Activated naive CD8-positive, alpha-beta T cell treated with anti-CD3 and anti-CD28 coated beads for 36 hours (primary cell): ENCODE measurements around the gene WDR45. TPM values are rescaled to one million over a fixed set of nuclear protein-coding genes. Genes with fewer than 3 reads are reported as not detected.
"Not testable (repeated sequence)": the region's sequence is repeated elsewhere in the genome, so short reads cannot be mapped to it uniquely, and the experiment has no call there.

Experiments
- DNase-seq: peaks from one replicate; pipeline ENCODE4 v3.0.0; 2021
- H3K27ac Mint-ChIP-seq: one replicate; pipeline ENCODE4 v1.8.0; 2022; ENCODE audit warnings: mild to moderate bottlenecking, moderate library complexity, mixed read lengths
- H3K27me3 Mint-ChIP-seq: one replicate; pipeline ENCODE4 v1.8.0; 2022; ENCODE audit warnings: mild to moderate bottlenecking, mixed read lengths
- H3K36me3 Mint-ChIP-seq: one replicate; pipeline ENCODE4 v1.8.0; 2021; ENCODE audit warnings: mild to moderate bottlenecking, mixed read lengths
- H3K4me1 Mint-ChIP-seq: one replicate; pipeline ENCODE4 v1.8.0; 2021; ENCODE audit warnings: mixed read lengths
- H3K4me3 Mint-ChIP-seq: one replicate; pipeline ENCODE4 v1.8.0; 2022; ENCODE audit warnings: mild to moderate bottlenecking, moderate library complexity, mixed read lengths
- H3K9me3 Mint-ChIP-seq: one replicate; pipeline ENCODE4 v1.8.0; 2022; ENCODE audit warnings: mixed read lengths
- total RNA-seq, 2 experiments: library from RNA; stranded (reverse); gene quantifications; one replicate each; pipeline ENCODE4 v1.2.3, GENCODE V29; 2021

Gene WDR45
- total RNA-seq: 10 to 100 TPM; 23.7 to 31.1 TPM

DNA sequence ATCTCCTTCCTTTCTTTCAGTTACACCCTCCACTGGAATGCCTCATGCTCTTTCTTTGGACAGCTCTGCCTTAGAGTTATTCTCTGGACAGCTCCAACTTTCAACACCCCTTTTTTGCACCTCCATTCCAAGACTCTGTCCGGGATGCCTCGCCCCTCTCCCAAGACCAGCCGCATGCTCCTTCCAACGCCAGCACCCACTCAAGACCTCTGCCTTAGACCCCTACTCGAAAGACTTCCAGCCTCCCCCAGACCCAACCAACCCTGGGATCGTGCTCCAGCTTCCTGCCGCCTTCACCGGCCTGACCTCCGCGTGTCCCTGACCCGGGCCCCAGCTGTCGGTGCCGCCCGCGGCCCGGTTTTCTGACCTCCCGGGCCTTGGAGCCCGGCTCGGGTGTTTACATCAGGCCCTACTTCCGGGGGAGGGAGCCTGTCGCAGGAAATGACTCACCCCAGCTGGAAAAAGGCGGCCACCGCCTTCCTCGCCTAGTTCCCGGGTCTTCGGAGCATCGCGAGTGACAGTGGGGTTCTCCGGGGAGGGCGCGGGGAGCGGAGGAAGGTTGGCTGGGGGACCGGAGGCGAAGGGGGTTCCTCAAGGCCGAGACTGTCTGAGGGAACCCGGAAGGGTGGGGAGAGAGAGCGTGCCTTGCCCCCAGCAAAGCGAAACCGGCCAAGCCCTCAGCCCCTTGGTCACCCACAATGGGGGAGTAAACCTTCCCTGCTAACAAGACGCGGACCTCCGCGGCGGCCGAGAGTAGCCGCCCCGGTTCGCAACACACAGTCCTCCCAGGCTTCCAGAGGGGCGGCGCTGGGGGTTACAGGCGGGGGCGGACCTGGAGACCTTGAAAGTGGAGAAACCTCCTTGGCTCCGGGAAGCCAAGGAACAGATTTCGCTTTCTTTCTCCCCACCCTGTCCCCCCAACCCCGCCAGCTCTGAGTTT lies at the start of gene WDR45:
WDR45 (minus strand) TSS at position 399 of the 940 bp plus-strand sequence. CDS start 1,792 bp downstream, outside the sequence.
- H3K27ac Mint-ChIP-seq: peak within 1 kb of the TSS; percentile 97
- no peaks in the 10 kb centered on the region for H3K27me3 Mint-ChIP-seq
- H3K9me3 Mint-ChIP-seq: no peaks in the 10 kb centered on the region
- peaks cover under 1% of the 10 kb centered on the region for H3K36me3 Mint-ChIP-seq
- DNase-seq: peak; percentile 75
- peak within 1 kb of the TSS; percentile 90 for H3K4me3 Mint-ChIP-seq
- peaks cover 11% of the 10 kb centered on the region for H3K4me1 Mint-ChIP-seq

DNA sequence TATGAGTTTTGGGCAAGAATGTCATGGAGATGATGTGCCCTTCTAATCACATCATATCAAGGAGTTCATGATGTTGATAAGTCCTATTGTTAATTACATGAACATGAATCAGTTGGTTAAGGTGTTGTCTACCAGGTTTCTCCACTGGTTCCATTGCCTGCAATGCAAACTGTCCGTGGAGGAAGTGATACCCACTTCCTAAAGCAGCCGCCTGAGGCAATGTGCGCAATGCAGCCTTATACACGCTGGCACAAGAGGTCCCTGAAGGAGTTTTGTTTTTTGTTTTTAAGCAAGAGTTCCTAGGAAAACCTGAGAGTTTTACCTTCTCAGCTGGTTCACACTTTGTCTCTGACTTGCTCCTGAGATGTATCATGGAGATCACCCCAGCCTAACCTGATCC lies 49.7 kb upstream of the WDR45 start:
- no peaks in the 10 kb centered on the region for H3K36me3 Mint-ChIP-seq
- DNase-seq: no peak
- H3K27me3 Mint-ChIP-seq: no peaks in the 10 kb centered on the region
- no peak overlapping the region for H3K27ac Mint-ChIP-seq
- no peak overlapping the region for H3K4me3 Mint-ChIP-seq
- no peaks in the 10 kb centered on the region for H3K9me3 Mint-ChIP-seq
- no peaks in the 10 kb centered on the region for H3K4me1 Mint-ChIP-seq

DNA sequence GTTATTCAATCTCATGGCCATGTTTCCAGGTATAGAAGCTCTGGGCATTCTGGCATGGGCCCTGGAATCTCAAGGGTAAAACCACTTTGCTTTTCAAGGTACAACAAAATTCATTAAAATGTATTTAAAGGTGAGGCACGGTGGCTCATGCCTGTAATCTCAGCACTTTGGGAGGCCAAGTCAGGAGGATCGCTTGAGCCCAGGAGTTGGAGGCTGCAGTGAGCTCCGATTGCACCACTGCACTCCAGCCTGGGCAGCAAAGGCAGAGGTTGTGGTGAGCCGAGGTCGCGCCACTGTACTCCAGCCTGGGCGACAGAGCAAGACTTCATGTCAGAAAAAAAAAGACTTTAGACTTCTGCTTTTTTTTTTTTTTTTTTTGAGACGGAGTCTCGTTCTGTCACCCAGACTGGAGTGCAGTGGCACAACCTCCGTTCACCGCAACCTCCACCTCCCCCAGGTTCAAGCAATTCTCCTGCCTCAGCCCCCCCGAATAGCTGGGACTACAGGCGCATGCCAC lies 48.1 kb upstream of the WDR45 start:
- DNase-seq, H3K4me3 Mint-ChIP-seq, H3K4me1 Mint-ChIP-seq, H3K27me3 Mint-ChIP-seq, H3K27ac Mint-ChIP-seq, H3K9me3 Mint-ChIP-seq, H3K36me3 Mint-ChIP-seq: not testable (repeated sequence)

DNA sequence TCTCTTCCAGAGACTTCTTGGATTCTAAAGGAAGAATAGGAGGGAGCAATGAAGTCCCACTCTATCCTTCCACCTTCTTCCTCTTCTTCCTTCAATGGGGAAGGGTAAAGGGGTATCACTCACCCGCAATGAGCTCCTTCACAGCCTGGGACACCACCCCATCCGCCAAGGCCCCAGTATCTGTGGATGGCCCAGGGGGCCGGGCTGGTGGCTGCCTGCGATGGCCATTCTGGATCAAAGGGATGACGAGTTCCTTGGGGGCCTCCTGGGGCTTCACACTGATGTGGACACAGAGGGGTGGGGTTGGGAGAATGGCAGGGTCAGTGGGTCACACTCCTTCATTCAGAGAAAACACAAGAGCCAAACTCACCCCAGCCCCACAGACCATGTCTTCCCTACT lies 42.8 kb upstream of the WDR45 start:
- Mint-ChIP-seq H3K9me3 (no peaks in the 10 kb centered on the region), H3K27me3 (no peaks in the 10 kb centered on the region), H3K4me1 (peaks cover 14% of the 10 kb centered on the region), H3K27ac (peak overlapping the region; percentile 92), H3K4me3 (peak overlapping the region; percentile 97), H3K36me3 (peaks cover 6% of the 10 kb centered on the region)
- DNase-seq: no peak

DNA sequence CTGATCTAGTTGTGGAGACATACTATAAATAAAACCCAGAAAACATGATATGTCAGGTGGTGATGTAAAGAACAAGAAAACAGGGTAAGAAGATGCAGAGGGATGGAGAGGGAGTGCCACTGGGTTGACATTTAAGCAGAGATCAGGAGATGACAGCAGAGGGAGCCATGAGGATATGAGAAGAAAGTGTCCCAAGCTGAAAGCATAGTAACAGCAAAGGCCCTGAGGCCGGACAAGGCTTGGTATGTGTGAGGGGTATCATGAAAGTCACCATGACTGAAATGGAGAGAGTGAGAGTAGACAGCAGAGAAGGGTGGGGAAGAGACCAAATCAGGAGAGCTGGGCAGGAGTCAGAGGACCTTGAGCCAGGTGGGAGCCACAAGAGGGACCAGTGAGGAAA lies 40.4 kb upstream of the WDR45 start:
- H3K27ac Mint-ChIP-seq: peak overlapping the region; percentile 51
- DNase-seq: no peak
- H3K27me3 Mint-ChIP-seq: no peaks in the 10 kb centered on the region
- H3K36me3 Mint-ChIP-seq: peaks cover 6% of the 10 kb centered on the region
- H3K4me3 Mint-ChIP-seq: no peak overlapping the region
- no peaks in the 10 kb centered on the region for H3K9me3 Mint-ChIP-seq
- H3K4me1 Mint-ChIP-seq: peaks cover 16% of the 10 kb centered on the region

DNA sequence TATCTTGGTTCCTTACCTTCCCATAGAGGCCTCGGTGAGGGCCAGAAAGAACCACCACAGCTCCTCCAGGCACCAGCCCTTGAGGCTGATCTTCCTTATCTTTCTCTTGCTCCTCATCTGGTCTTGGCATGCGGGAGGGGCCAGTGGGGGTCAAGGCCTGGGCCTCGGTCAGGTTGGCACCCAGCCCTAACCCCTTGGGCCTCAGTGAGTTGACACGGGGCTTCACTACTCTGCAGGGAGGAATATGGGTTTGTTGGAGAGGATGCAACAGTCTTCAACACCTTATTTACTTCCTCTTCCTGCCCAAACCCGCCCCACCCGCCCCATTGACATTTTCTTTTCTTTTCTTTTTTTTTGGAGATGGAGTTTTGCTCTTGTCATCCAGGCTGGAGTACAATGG lies 37.9 kb upstream of the WDR45 start:
- peaks cover 11% of the 10 kb centered on the region for H3K4me1 Mint-ChIP-seq
- DNase-seq: no peak
- peaks cover 6% of the 10 kb centered on the region for H3K36me3 Mint-ChIP-seq
- no peaks in the 10 kb centered on the region for H3K9me3 Mint-ChIP-seq
- no peak overlapping the region for H3K4me3 Mint-ChIP-seq
- no peaks in the 10 kb centered on the region for H3K27me3 Mint-ChIP-seq
- no peak overlapping the region for H3K27ac Mint-ChIP-seq

DNA sequence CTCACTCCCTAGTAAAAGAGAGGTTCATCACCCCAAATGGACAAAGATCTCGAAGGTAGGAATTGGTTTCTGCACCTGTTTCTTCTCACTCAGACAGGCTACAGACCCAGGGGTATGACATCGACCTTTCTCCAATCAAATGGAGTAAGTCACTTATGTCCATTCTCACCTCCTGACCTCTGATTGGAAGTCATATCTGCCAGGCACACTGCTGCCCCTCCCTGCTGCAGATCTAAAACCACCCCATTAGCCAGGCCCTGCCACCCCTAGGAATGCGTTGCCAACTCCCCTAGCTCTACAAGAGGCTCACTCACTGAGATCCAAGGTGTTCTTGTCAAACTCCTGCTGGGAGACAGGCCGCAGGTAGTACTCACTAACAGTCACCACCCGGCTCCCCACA lies 37.0 kb upstream of the WDR45 start:
- no peak for DNase-seq
- H3K36me3 Mint-ChIP-seq: peaks cover 7% of the 10 kb centered on the region
- H3K4me1 Mint-ChIP-seq: peaks cover 10% of the 10 kb centered on the region
- no peak overlapping the region for H3K27ac Mint-ChIP-seq
- no peaks in the 10 kb centered on the region for H3K9me3 Mint-ChIP-seq
- H3K4me3 Mint-ChIP-seq: no peak overlapping the region
- H3K27me3 Mint-ChIP-seq: no peaks in the 10 kb centered on the region

DNA sequence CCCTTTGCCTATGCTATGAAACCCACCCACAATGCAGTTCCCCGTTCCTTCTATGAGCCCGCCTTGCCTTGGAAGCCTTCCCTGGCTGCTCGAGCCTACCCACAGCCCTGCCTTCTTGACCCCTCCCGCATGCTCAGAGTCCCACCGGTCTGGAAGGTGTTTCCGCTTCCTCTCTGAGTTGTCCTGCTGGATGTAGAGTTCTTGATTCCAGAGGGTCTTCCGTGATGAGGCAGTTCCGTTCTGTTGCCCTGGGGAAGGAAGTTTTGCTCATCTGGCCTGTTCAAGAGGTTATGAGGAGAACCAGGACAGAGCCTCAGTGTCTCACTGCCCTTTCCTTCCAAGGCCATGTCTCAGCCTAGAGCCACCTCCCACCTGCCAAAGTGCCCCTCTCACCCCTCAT lies 36.4 kb upstream of the WDR45 start:
- no peak for DNase-seq
- H3K4me3 Mint-ChIP-seq: no peak overlapping the region
- no peak overlapping the region for H3K27ac Mint-ChIP-seq
- peaks cover 7% of the 10 kb centered on the region for H3K4me1 Mint-ChIP-seq
- peaks cover 7% of the 10 kb centered on the region for H3K36me3 Mint-ChIP-seq
- no peaks in the 10 kb centered on the region for H3K27me3 Mint-ChIP-seq
- H3K9me3 Mint-ChIP-seq: no peaks in the 10 kb centered on the region

DNA sequence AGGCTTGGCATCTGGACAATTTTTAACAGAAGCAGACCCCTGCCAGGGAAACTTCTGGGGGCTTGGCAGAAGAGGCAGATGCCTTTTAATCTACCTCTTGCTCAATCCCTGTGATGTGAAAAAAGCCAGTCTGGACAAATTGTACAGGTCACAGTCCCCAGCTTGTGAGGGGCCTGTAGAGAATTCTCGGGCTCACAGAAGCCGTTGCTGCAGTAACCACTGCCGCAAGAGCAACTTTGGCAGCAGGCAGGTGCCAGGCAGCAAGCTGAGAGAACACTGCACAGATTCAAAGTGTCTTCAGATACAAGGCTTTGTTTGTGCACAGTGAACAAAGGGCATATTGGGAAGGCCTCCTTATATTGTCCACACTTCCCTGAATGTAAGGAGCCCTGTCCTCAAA lies 32.1 kb upstream of the WDR45 start:
- H3K36me3 Mint-ChIP-seq: peaks cover 1% of the 10 kb centered on the region
- H3K27ac Mint-ChIP-seq: no peak overlapping the region
- H3K4me1 Mint-ChIP-seq: no peaks in the 10 kb centered on the region
- no peak for DNase-seq
- H3K4me3 Mint-ChIP-seq: no peak overlapping the region
- no peaks in the 10 kb centered on the region for H3K27me3 Mint-ChIP-seq
- H3K9me3 Mint-ChIP-seq: no peaks in the 10 kb centered on the region

DNA sequence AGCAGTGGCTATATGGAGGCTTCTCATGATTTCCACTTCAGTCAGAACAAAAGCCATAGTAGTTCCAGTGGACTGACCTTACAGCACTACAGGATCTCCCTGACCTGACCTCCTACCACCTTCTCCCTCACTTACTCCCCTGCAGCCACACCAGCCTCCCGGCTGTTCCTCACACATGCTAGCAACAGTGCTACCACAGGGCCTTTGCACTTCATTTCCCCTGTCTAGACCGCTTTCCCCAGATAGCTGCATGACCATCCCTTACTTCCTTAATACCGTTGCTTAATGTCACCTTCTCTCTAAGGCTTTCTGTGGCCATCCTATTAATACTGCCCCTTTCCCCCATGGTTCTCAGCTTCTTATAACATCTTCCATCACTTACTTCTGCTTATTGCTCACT lies 30.7 kb upstream of the WDR45 start:
- Mint-ChIP-seq H3K4me1 (no peaks in the 10 kb centered on the region), H3K9me3 (no peaks in the 10 kb centered on the region), H3K27ac (no peak overlapping the region), H3K27me3 (no peaks in the 10 kb centered on the region), H3K36me3 (peaks cover 1% of the 10 kb centered on the region), H3K4me3 (no peak overlapping the region)
- DNase-seq: no peak

DNA sequence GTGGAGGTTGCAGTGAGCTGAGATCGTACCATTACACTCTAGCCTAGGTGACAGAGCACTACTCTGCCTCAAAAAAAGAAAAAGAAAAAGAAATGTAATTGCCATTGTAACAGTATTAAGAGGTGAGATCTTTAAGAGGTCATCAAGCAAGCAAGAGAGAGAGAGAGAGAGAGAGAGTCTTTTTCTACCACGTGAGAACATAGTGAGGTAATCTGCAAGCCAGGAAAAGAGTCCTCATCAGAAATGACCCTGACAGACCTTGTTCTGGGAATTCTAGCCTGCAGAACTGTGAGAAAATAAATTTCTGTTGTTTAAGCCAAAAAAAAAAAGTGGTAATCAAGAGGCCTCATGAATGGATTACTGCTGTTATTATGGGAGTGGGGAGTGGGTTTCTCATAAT lies 29.0 kb upstream of the WDR45 start:
- Mint-ChIP-seq H3K27me3 (no peaks in the 10 kb centered on the region), H3K27ac (no peak overlapping the region), H3K4me3 (no peak overlapping the region), H3K36me3 (peaks cover 1% of the 10 kb centered on the region), H3K9me3 (no peaks in the 10 kb centered on the region), H3K4me1 (no peaks in the 10 kb centered on the region)
- DNase-seq: no peak

DNA sequence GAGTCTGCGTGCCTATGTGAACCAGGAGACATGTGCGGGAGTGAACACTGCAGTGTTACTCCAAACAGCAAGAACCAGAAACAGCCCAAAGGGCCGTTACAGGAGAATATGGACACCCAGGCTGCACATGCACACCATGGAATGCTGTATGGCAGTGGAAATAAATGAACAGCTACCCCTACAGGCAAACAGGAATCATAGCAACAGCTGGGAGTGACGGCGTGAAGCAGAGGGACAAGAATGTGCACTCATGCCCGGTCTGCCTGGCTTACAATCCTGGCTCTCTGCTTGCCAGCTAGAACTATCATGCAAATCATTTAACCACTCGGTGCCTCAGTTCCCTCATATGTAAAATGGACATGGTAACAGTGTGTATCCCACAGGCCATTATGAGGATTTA lies 27.2 kb upstream of the WDR45 start:
- no peak for DNase-seq
- Mint-ChIP-seq H3K27me3 (no peaks in the 10 kb centered on the region), H3K9me3 (no peaks in the 10 kb centered on the region), H3K4me1 (peaks cover 2% of the 10 kb centered on the region), H3K4me3 (no peak overlapping the region), H3K36me3 (peaks cover 1% of the 10 kb centered on the region), H3K27ac (no peak overlapping the region)

DNA sequence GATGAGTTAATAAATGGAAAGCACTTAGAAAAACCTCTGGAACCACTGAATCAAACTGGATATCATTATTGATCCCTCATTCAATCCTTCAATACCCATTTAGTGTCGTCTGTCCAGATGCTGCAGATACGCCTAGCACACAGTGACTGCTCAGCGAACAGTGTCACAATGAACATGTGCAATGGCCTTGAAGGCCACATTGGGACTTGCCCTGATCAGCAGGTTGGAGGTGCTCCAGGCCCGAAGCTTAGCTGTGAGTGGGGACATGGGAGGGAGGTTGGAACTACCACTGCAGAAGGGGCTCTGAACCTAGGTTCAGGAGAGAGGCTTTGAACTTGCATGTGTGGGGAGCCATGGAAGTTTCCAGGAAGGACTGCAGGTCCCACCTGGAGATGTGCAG lies 26.6 kb upstream of the WDR45 start:
- Mint-ChIP-seq H3K27ac (peak overlapping the region; percentile 58), H3K36me3 (peaks cover 1% of the 10 kb centered on the region), H3K9me3 (no peaks in the 10 kb centered on the region), H3K4me1 (peaks cover 6% of the 10 kb centered on the region), H3K27me3 (no peaks in the 10 kb centered on the region), H3K4me3 (no peak overlapping the region)
- DNase-seq: no peak

DNA sequence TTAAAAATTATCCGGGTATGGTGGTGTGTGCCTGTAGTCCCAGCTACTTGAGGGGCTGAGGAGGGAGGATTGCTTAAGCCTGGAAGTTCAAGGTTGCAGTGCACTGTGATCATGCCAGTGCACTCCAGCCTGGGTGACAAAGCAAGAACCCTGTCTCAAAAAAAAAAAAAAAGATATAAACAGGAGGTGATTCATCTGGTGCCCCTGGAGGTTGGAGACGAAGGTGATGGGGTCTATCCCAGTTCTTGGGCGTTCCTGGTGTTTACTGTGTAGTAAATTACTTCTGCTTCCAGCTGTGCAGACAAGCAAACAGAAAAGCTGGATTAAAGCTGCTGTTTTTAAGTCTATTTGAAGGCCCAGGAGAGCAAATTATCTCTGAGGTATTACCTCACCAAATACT lies 23.9 kb upstream of the WDR45 start:
- Mint-ChIP-seq H3K27me3 (no peaks in the 10 kb centered on the region), H3K4me3 (no peak overlapping the region), H3K36me3 (peaks cover 4% of the 10 kb centered on the region), H3K4me1 (peaks cover 9% of the 10 kb centered on the region), H3K27ac (no peak overlapping the region), H3K9me3 (no peaks in the 10 kb centered on the region)
- DNase-seq: no peak

DNA sequence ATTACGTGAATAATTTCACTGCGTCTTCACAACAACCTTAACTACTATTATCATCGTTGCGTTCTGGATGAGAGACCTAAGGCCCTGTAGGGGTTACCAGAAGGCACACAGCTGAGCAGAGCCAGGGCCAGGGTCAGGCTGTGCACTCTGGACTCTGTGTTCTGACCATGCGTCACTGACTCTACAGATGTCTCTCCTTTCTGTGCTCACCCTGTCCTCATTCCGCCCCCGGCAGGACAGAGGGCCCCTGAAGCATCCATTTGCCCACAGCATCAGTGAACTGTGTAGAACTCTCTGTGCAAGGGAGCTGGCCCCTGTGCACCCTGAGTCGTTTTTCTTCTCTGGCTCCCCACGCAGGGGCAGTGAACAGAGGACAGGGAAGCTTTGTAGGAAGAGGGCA lies 22.5 kb upstream of the WDR45 start:
- H3K27me3 Mint-ChIP-seq: no peaks in the 10 kb centered on the region
- no peak for DNase-seq
- no peaks in the 10 kb centered on the region for H3K9me3 Mint-ChIP-seq
- peaks cover 9% of the 10 kb centered on the region for H3K4me1 Mint-ChIP-seq
- H3K27ac Mint-ChIP-seq: no peak overlapping the region
- peaks cover 4% of the 10 kb centered on the region for H3K36me3 Mint-ChIP-seq
- peak overlapping the region; percentile 90 for H3K4me3 Mint-ChIP-seq

DNA sequence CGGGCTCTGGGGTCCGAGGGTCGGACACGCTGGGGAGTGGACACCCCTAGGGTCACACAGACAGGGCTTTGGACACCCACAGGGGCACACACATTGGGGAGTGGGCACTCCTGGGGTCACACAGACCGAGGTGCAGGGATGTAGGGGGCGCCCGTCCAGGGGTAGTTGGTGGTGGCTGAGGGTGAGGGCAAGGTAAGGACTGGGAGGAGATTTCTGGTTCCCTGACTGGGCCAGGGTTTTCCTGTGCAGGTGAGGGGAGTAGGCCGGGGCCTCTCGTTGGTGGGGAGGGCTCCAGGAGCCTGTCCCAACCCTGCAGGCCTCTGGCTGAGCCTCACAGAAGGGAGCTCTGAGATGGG lies 21.9 kb upstream of the WDR45 start:
- Mint-ChIP-seq H3K36me3 (peaks cover 4% of the 10 kb centered on the region), H3K27me3 (no peaks in the 10 kb centered on the region), H3K27ac (peak overlapping the region; percentile 89), H3K9me3 (no peaks in the 10 kb centered on the region), H3K4me1 (peaks cover 9% of the 10 kb centered on the region), H3K4me3 (peak overlapping the region; percentile 90)
- peak; percentile 3 for DNase-seq
